Fibroblast of skin of left biceps (primary cell): ENCODE data around the gene CHST13.

Experiments used
- DNase-seq, 2 experiments: peaks; one replicate each; pipeline ENCODE4 v3.0.0-alpha.2; 2013; ENCODE audit warnings: low read depth in 2 of 2

Gene CHST13

GRCh38 chr3:126553284-126554084 is 29.5 kb downstream of the CHST13 start:
- DNase-seq, result no peak

- no peak for DNase-seq
Observed at GRCh38 chr3:126554560-126555525, 30.9 kb downstream of the CHST13 start.

- no peak for DNase-seq
Observed at GRCh38 chr3:126555795-126556636, 32.1 kb downstream of the CHST13 start.

GRCh38 chr3:126556637-126557414 is 32.9 kb downstream of the CHST13 start:
- DNase-seq, result no peak

- no peak for DNase-seq
Observed at GRCh38 chr3:126557415-126557745, 33.4 kb downstream of the CHST13 start.

- DNase-seq, result no peak
Observed at GRCh38 chr3:126557761-126558160, 33.8 kb downstream of the CHST13 start.

- no peak for DNase-seq
Observed at GRCh38 chr3:126558336-126559071, 34.5 kb downstream of the CHST13 start, which contains the start of gene C3orf22. Gene C3orf22, minus strand, starts transcription at chr3:126558932. Its CDS starts 5,542 bp downstream, at chr3:126553390.

GRCh38 chr3:126562737-126563276 is 38.9 kb downstream of the CHST13 start:
- no peak for DNase-seq

GRCh38 chr3:126567696-126568438 is 43.9 kb downstream of the CHST13 start:
- DNase-seq, result no peak

- DNase-seq, result no peak
Observed at GRCh38 chr3:126568776-126569342, 44.9 kb downstream of the CHST13 start.

- no peak for DNase-seq
Observed at GRCh38 chr3:126569390-126569975, 45.5 kb downstream of the CHST13 start.

- DNase-seq, result no peak
Observed at GRCh38 chr3:126570103-126570541, 46.2 kb downstream of the CHST13 start.

GRCh38 chr3:126571078-126571477 is 47.1 kb downstream of the CHST13 start:
- no peak for DNase-seq

GRCh38 chr3:126573492-126574117 is 49.6 kb downstream of the CHST13 start:
- DNase-seq, result no peak

GRCh38 chr3:126577261-126577660 is 53.3 kb downstream of the CHST13 start:
- no peak for DNase-seq

- DNase-seq, result no peak
Observed at GRCh38 chr3:126578702-126579101, 54.7 kb downstream of the CHST13 start.

GRCh38 chr3:126580746-126581145 is 56.8 kb downstream of the CHST13 start:
- no peak for DNase-seq

- DNase-seq, result no peak
Observed at GRCh38 chr3:126581569-126581968, 57.6 kb downstream of the CHST13 start.
